Stimulated activated naive B cell treated with anti-CD40 and anti-IgM and Interleukin-4, amounts not matched to agents 10 μg/mL and 1 μg/mL and 100 μg/mL, for 72 hours (primary cell): ENCODE data around the gene KCNQ1.
"Not testable (repeated sequence)": the region's sequence is repeated elsewhere in the genome, so short reads cannot be mapped to it uniquely, and the experiment has no call there.

Experiments
- ATAC-seq, 2 donors: fragments of 150-1000 bp; cut with Tn5 transposase; replicated peaks; 2 replicates each; pipeline ENCODE4 v1.10.0; 2021; ENCODE audit warnings: moderate library complexity in 1 of 2
- DNase-seq: peaks from one replicate; pipeline ENCODE4 v3.0.0; 2021
- H3K27ac Mint-ChIP-seq: one replicate; pipeline ENCODE4 v1.8.0; 2022; ENCODE audit warnings: mild to moderate bottlenecking, mixed read lengths
- H3K27me3 Mint-ChIP-seq, 2 donors: one replicate each; pipeline ENCODE4 v1.8.0; 2022; ENCODE audit warnings: mixed read lengths in 2 of 2
- H3K36me3 Mint-ChIP-seq, 2 donors: one replicate each; pipeline ENCODE4 v1.8.0; 2022; ENCODE audit warnings: mixed read lengths in 2 of 2, mild to moderate bottlenecking in 1 of 2
- H3K4me1 Mint-ChIP-seq, 2 donors: one replicate each; pipeline ENCODE4 v1.8.0; 2022; ENCODE audit warnings: mixed read lengths in 2 of 2, mild to moderate bottlenecking in 1 of 2
- H3K4me3 Mint-ChIP-seq, 2 donors: one replicate each; pipeline ENCODE4 v1.8.0; 2022; ENCODE audit warnings: mild to moderate bottlenecking in 2 of 2, mixed read lengths in 2 of 2, moderate library complexity in 1 of 2
- H3K9me3 Mint-ChIP-seq, 2 donors: one replicate each; pipeline ENCODE4 v1.8.0; 2022; ENCODE audit warnings: mixed read lengths in 2 of 2, mild to moderate bottlenecking in 1 of 2

The KCNQ1 gene

GRCh38 chr11:2482745-2483144 lies 37.9 kb downstream of the KCNQ1 start:
- Mint-ChIP-seq H3K36me3 (peaks cover 29 to 55% of the 10 kb centered on the region in 2 donors), H3K9me3 (peaks cover 23 to 26% of the 10 kb centered on the region in 2 donors), H3K4me3 (no peak overlapping the region), H3K27me3 (peaks cover 0 to 18% of the 10 kb centered on the region in 2 donors), H3K27ac (no peak overlapping the region), H3K4me1 (peaks cover 18 to 22% of the 10 kb centered on the region in 2 donors)
- ATAC-seq (no peak), DNase-seq (no peak)

GRCh38 chr11:2483426-2483825 lies 38.6 kb downstream of the KCNQ1 start:
- Mint-ChIP-seq H3K27me3 (peaks cover 0 to 18% of the 10 kb centered on the region in 2 donors), H3K9me3 (peaks cover 21 to 26% of the 10 kb centered on the region in 2 donors), H3K27ac (no peak overlapping the region), H3K4me3 (no peak overlapping the region), H3K36me3 (peaks cover 24 to 54% of the 10 kb centered on the region in 2 donors), H3K4me1 (peaks cover 18 to 22% of the 10 kb centered on the region in 2 donors)
- DNase-seq (no peak), ATAC-seq (no peak)

- Mint-ChIP-seq H3K4me3 (no peak overlapping the region), H3K4me1 (peaks cover 18 to 22% of the 10 kb centered on the region in 2 donors), H3K36me3 (peaks cover 19 to 53% of the 10 kb centered on the region in 2 donors)
These were observed 39.8 kb downstream of the KCNQ1 start for GRCh38 chr11:2484576-2485125.

GRCh38 chr11:2488004-2488403 lies 43.2 kb downstream of the KCNQ1 start:
- DNase-seq (no peak), ATAC-seq (no peak)
- peaks cover 0 to 2% of the 10 kb centered on the region in 2 donors for H3K4me1 Mint-ChIP-seq
- peaks cover 19 to 48% of the 10 kb centered on the region in 2 donors for H3K36me3 Mint-ChIP-seq
- H3K27ac Mint-ChIP-seq = no peak overlapping the region
- H3K27me3 Mint-ChIP-seq = no peaks in the 10 kb centered on the region
- H3K9me3 Mint-ChIP-seq = peaks cover 26% of the 10 kb centered on the region in 2 donors
- H3K4me3 Mint-ChIP-seq = no peak overlapping the region

More at GRCh38 chr11:2484576-2485125, 39.8 kb downstream of the KCNQ1 start:
- DNase-seq (no peak), ATAC-seq (no peak)
- Mint-ChIP-seq H3K9me3 (peaks cover 26 to 28% of the 10 kb centered on the region in 2 donors), H3K27ac (no peak overlapping the region), H3K27me3 (peaks cover 0 to 18% of the 10 kb centered on the region in 2 donors)

GRCh38 chr11:2489083-2489482 lies 44.3 kb downstream of the KCNQ1 start:
- DNase-seq = no peak
- Mint-ChIP-seq H3K27me3 (peaks cover 0 to 4% of the 10 kb centered on the region in 2 donors), H3K4me3 (no peak overlapping the region), H3K36me3 (peaks cover 19 to 49% of the 10 kb centered on the region in 2 donors), H3K4me1 (peaks cover 0 to 4% of the 10 kb centered on the region in 2 donors), H3K27ac (peak overlapping the region; percentile 31), H3K9me3 (peaks cover 26 to 31% of the 10 kb centered on the region in 2 donors)
- peak in 1 of 2 donors; percentile 60 for ATAC-seq

GRCh38 chr11:2497951-2498350 lies 53.1 kb downstream of the KCNQ1 start:
- ATAC-seq, H3K27ac Mint-ChIP-seq, DNase-seq, H3K4me1 Mint-ChIP-seq, H3K4me3 Mint-ChIP-seq: not testable (repeated sequence)
- H3K9me3 Mint-ChIP-seq = peaks cover 34 to 38% of the 10 kb centered on the region in 2 donors
- peaks cover 3 to 21% of the 10 kb centered on the region in 2 donors for H3K27me3 Mint-ChIP-seq
- peaks cover 18 to 59% of the 10 kb centered on the region in 2 donors for H3K36me3 Mint-ChIP-seq

GRCh38 chr11:2498750-2499149 lies 53.9 kb downstream of the KCNQ1 start:
- peaks cover 3 to 20% of the 10 kb centered on the region in 2 donors for H3K27me3 Mint-ChIP-seq
- H3K4me1 Mint-ChIP-seq = peaks cover 0 to 4% of the 10 kb centered on the region in 2 donors
- ATAC-seq (no peak), DNase-seq (no peak)
- H3K4me3 Mint-ChIP-seq = no peak overlapping the region
- no peak overlapping the region for H3K27ac Mint-ChIP-seq
- H3K9me3 Mint-ChIP-seq = peaks cover 34 to 36% of the 10 kb centered on the region in 2 donors
- H3K36me3 Mint-ChIP-seq = peaks cover 18 to 59% of the 10 kb centered on the region in 2 donors

GRCh38 chr11:2507212-2507901 lies 62.5 kb downstream of the KCNQ1 start:
- Mint-ChIP-seq H3K4me1 (peaks cover 0 to 14% of the 10 kb centered on the region in 2 donors), H3K27ac (no peak overlapping the region), H3K27me3 (no peaks in the 10 kb centered on the region), H3K4me3 (no peak overlapping the region), H3K9me3 (peaks cover 1 to 3% of the 10 kb centered on the region in 2 donors), H3K36me3 (peaks cover 0 to 3% of the 10 kb centered on the region in 2 donors)
- no peak for ATAC-seq
- no peak for DNase-seq

- ATAC-seq (no peak), DNase-seq (no peak)
- H3K4me1 Mint-ChIP-seq = peaks cover under 1 to 15% of the 10 kb centered on the region in 2 donors
- H3K4me3 Mint-ChIP-seq = no peak overlapping the region
- H3K9me3 Mint-ChIP-seq = no peaks in the 10 kb centered on the region
- H3K27me3 Mint-ChIP-seq = no peaks in the 10 kb centered on the region
- no peak overlapping the region for H3K27ac Mint-ChIP-seq
- no peaks in the 10 kb centered on the region for H3K36me3 Mint-ChIP-seq
These were observed 63.3 kb downstream of the KCNQ1 start for GRCh38 chr11:2507945-2508749.

- ATAC-seq (peak in 1 of 2 donors; percentile 25), DNase-seq (no peak)
- H3K27me3 Mint-ChIP-seq = no peaks in the 10 kb centered on the region
- no peaks in the 10 kb centered on the region for H3K9me3 Mint-ChIP-seq
- H3K4me3 Mint-ChIP-seq = no peak overlapping the region
- H3K36me3 Mint-ChIP-seq = no peaks in the 10 kb centered on the region
- peaks cover 7 to 15% of the 10 kb centered on the region in 2 donors for H3K4me1 Mint-ChIP-seq
- H3K27ac Mint-ChIP-seq = no peak overlapping the region
These were observed 64.0 kb downstream of the KCNQ1 start for GRCh38 chr11:2508793-2509192.

GRCh38 chr11:2509481-2510001 lies 64.7 kb downstream of the KCNQ1 start:
- H3K4me1 Mint-ChIP-seq = peaks cover 7 to 15% of the 10 kb centered on the region in 2 donors
- no peaks in the 10 kb centered on the region for H3K36me3 Mint-ChIP-seq
- H3K4me3 Mint-ChIP-seq = no peak overlapping the region
- no peaks in the 10 kb centered on the region for H3K27me3 Mint-ChIP-seq
- DNase-seq = no peak
- H3K9me3 Mint-ChIP-seq = no peaks in the 10 kb centered on the region
- no peak overlapping the region for H3K27ac Mint-ChIP-seq
- ATAC-seq = no peak

GRCh38 chr11:2510626-2511402 lies 66.0 kb downstream of the KCNQ1 start:
- no peaks in the 10 kb centered on the region for H3K27me3 Mint-ChIP-seq
- no peak overlapping the region for H3K4me3 Mint-ChIP-seq
- ATAC-seq (no peak), DNase-seq (no peak)
- peaks cover 7 to 15% of the 10 kb centered on the region in 2 donors for H3K4me1 Mint-ChIP-seq
- no peaks in the 10 kb centered on the region for H3K9me3 Mint-ChIP-seq
- H3K27ac Mint-ChIP-seq = no peak overlapping the region
- H3K36me3 Mint-ChIP-seq = no peaks in the 10 kb centered on the region

- Mint-ChIP-seq H3K27me3 (no peaks in the 10 kb centered on the region), H3K27ac (no peak overlapping the region), H3K4me1 (peaks cover 7 to 15% of the 10 kb centered on the region in 2 donors), H3K4me3 (no peak overlapping the region), H3K36me3 (no peaks in the 10 kb centered on the region), H3K9me3 (no peaks in the 10 kb centered on the region)
- DNase-seq (no peak), ATAC-seq (no peak)
These were observed 66.9 kb downstream of the KCNQ1 start for GRCh38 chr11:2511421-2512369.
